ENCODE data around the gene CETN2.

Gene CETN2

DNA sequence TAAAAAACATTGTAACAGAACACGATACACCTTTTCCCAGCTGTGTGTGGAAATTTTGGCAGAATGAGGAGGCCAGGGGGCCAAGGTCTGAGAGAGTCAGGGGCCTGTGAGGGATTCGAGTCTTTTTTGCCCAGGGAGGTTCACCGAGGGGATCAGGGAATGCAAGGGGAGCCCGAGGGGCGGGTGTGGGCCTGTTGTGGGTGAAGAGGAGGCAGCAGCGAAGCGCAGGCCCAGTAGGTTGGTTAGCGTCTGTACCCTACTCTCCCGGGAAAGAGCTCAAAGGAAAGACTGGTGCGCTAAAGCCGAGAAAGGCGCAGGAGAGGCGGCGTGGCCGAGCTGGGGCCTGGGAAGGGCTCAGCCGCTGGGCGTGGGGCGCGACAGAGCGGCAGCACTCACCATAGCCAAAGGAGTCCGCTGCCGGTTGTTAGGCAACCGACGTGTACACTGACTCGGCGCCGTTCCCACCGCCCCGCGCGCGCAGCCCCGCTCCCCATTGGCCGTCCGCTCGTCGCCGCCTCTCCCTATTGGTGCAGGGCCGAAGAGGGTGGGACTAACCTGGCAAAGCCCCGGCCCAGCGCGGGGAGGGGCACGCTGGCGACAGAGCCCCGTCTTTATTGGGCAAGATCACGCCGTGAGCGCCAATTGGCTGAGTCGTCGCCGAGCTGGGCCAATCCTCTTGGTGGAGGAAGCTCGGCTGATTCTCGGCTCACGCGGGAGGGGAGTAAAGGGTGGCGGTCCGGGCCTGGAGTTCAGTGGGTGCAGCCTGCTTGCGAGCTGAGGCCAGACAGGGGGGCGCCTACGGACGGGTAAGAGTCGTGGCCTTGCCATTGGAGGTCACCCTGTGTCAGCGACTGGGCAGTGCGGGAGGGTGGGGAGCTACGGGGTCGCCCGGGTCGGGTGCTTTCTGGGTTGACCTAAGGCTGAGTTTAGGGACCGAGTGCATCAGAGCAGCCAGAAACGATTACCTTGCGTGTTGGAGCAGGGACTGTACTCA lies at the start of gene CETN2, which contains the start of gene NSDHL:
Gene CETN2 (minus strand): TSS at position 446 of the 994 bp plus-strand sequence. CDS start 47 bp downstream, at position 399.
Gene NSDHL (plus strand): TSS at position 752 of the 994 bp plus-strand sequence. CDS start 15,262 bp downstream, outside the sequence.
- TF ChIP-seq, protein P1, sequence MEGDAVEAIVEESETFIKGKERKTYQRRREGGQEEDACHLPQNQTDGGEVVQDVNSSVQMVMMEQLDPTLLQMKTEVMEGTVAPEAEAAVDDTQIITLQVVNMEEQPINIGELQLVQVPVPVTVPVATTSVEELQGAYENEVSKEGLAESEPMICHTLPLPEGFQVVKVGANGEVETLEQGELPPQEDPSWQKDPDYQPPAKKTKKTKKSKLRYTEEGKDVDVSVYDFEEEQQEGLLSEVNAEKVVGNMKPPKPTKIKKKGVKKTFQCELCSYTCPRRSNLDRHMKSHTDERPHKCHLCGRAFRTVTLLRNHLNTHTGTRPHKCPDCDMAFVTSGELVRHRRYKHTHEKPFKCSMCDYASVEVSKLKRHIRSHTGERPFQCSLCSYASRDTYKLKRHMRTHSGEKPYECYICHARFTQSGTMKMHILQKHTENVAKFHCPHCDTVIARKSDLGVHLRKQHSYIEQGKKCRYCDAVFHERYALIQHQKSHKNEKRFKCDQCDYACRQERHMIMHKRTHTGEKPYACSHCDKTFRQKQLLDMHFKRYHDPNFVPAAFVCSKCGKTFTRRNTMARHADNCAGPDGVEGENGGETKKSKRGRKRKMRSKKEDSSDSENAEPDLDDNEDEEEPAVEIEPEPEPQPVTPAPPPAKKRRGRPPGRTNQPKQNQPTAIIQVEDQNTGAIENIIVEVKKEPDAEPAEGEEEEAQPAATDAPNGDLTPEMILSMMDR (IDR thresholded peaks at IDR 0.05; ENCODE audit: low read depth, low read length, missing control alignments): no peak
- DNase-seq (ENCODE audit: extremely low read depth, low read depth): peak; percentile 67
- peak within 1 kb of the TSS; percentile 75 for H3K4me3 ChIP-seq (replicated peaks; ENCODE audit: low read depth, low read length)

DNA sequence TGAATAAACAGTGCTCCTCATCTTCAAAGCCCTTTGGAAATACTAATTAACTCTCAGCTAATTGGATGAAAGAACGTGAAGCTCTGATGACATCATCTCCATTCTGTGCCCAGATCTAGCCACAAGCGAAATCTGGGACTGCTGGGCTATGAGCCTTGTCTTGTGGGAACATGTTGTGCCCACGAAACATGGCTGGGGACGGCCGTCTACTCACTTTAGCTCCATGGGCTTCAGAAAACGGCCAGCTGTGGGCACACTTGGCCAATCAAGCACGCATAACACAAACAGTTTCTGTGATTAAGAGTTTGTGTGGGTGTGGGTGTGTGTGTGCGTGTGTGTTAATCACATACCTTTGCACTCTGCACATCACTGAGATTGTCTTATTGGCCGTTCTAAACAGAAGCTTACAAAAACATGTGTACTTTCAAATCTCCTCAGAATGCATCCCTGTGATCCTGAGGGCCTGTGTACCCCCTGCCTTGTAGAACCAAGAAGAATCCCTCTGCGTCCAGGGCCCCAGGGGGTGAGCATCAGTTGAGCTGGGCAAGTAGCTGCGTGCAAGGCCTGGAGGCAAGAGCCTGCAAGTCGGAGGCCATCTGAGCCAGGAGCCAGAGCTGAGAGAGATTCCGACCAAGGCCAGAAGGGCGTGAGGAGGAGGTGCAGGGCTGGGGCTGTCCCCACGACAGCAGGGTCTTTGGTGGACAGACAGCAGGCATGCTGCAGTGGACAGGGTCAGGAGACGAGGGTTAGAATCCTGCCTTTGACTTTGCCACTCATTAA lies 48.6 kb upstream of the CETN2 start:
- TF ChIP-seq, protein P1 (IDR thresholded peaks at IDR 0.05; ENCODE audit: low read depth, low read length, missing control alignments): no peak
- DNase-seq (ENCODE audit: extremely low read depth, low read depth): no peak
- H3K4me3 ChIP-seq (replicated peaks; ENCODE audit: low read depth, low read length): no peak overlapping the region

DNA sequence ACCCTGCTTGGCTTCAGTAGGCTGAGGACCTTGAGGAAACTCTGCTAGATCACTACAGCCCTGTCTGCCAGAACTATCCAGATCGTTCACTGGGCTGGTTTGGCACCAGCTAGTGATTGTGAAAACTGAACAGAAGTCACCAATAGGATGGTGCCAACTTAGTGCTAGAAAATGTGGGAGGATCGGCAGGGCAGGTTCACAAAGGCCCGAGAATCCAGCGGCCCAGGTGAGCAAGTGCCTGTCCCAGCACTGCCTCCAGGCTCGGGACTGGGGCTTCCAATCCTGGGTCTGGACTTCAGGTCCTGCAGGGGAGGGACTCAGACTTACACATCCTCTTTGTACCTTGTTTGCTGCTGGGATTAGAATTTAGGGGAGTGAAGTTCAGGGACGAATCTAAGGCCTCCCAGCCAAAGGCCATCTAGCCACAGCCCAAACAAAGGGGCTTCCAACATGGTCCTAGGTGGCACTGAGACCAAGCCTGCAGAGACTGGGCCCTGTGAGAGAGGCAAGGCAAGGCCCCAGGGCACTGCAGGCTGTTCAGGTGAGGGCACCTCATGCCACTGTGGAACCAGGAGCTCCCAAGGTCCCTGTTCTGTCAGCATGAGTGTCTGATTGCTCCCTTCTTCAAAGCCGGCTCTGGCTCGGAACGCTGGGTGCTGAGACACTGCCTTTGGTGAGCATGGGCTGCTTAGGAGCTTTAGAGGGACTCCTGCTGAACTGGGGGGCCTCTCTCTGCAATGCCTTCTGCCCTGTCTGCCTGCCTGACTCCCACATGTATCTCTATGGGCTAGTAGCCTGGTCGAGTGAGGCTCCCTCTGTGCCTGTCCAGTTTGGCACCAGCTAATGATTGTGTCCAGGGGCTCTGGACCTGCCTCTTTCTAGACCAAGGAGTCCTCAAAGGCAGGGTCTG lies 46.6 kb upstream of the CETN2 start:
- TF ChIP-seq, protein P1 (IDR thresholded peaks at IDR 0.05; ENCODE audit: low read depth, low read length, missing control alignments): no peak
- DNase-seq (ENCODE audit: extremely low read depth, low read depth): no peak
- no peak overlapping the region for H3K4me3 ChIP-seq (replicated peaks; ENCODE audit: low read depth, low read length)

DNA sequence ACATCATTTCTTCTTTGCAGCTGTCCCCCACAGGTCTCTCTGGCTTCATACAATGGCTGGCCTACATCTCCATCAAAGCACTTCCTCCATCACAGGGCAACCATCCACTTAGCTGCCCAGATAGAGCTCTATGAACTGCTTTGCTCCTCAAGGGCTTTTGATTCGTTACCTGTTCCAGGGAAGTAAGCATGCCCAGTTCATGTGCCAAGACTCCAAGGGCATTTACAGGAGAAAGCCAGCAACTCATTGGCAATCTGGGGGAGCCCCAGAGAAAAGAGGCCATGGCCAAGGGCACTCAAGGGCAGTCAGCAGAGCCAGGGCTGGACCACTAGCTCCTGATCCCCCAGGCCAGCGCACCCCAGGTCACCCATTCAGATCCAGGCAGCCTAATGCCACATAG lies 42.8 kb upstream of the CETN2 start:
- TF ChIP-seq, protein P1 (IDR thresholded peaks at IDR 0.05; ENCODE audit: low read depth, low read length, missing control alignments): no peak
- no peak for DNase-seq (ENCODE audit: extremely low read depth, low read depth)
- no peak overlapping the region for H3K4me3 ChIP-seq (replicated peaks; ENCODE audit: low read depth, low read length)

DNA sequence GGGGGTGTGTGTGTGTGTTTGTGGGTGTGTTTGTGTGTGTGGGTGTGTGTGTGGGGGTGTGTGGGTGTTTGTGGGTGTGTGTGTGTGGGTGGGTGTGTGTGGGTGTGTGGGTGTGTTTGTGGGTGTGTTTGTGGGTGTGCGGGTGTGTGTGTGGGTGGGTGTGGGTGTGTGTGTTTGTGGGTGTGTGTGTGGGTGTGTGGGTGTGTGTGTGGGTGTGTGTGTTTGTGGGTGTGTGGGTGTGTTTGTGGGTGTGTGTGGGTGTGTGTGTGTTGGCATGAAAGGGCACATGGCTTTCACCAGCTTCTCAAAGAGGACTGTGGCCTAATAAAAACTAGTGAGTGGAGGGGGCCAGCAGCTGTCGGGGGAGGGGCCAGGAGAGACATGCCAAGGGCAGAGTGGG lies 42.0 kb upstream of the CETN2 start:
- H3K4me3 ChIP-seq (replicated peaks; ENCODE audit: low read depth, low read length): no peak overlapping the region
- TF ChIP-seq, protein P1 (IDR thresholded peaks at IDR 0.05; ENCODE audit: low read depth, low read length, missing control alignments): no peak
- no peak for DNase-seq (ENCODE audit: extremely low read depth, low read depth)

DNA sequence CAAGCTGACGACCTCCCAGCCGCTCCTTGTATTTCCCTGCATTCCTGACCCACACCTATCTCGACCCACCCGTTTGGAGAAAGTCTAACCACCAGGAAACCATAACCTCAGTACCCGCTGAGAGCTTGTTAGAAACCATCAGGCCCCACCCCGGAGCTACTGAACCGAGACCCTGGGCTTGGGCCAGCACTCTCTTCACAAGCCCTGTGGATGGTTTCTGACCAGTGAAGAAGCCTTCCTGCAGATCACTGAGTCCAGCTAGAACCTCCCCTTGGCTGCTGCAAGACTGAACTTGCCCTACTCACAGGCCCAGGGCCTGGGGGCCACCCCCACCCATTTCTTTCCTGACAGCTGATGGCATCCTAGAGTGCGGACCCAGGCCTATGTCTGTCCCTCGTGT lies 40.7 kb upstream of the CETN2 start:
- TF ChIP-seq, protein P1 (IDR thresholded peaks at IDR 0.05; ENCODE audit: low read depth, low read length, missing control alignments): no peak
- H3K4me3 ChIP-seq (replicated peaks; ENCODE audit: low read depth, low read length): no peak overlapping the region
- DNase-seq (ENCODE audit: extremely low read depth, low read depth): no peak

All from HFF-Myc (cell line).